ENCODE measurements around the gene ACOXL. TPM values are rescaled to one million over a fixed set of nuclear protein-coding genes. Genes with fewer than 3 reads are reported as not detected.

The ACOXL gene
- total and polyA plus RNA-seq, 2 experiments from 2014 or later = not detected

DNA sequence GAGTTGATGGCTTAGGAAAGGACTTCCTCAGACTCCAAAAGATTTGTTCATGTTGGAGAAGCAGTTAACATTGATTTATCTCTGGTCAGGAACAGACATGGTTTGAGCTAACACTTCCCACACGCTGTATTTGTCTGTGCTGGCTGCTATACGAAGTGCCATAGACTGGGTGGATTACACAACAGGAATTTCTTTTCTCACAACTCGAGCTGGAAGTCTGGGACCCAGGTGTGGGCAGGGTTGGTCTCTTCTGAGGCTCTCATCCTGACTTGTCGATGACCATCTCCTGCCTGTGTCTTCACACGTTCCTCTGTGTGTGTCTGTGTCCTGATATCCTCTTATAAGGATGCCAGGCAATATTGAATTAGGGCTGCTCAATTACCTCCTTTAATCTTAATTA is 224.9 kb downstream of the ACOXL start:
- Histone ChIP-seq H4K20me1 (ENCODE audit: insufficient read depth) (no peaks in the 10 kb centered on the region), H3F3A (ENCODE audit: insufficient read depth) (no peaks in the 10 kb centered on the region), H3K4me3 (no peak overlapping the region), H3K4me2 (ENCODE audit: unreplicated experiment) (no peak overlapping the region), H3K27me3 (replicated peaks; ENCODE audit: insufficient read depth) (peaks cover 36% of the 10 kb centered on the region), H3K4me1 (ENCODE audit: insufficient read depth) (no peaks in the 10 kb centered on the region), H3K79me2 (ENCODE audit: insufficient read depth) (no peaks in the 10 kb centered on the region), H3K9me2 (ENCODE audit: insufficient read depth) (no peaks in the 10 kb centered on the region), H2AFZ (no peak overlapping the region), H3K9me3 (ENCODE audit: low read depth) (no peaks in the 10 kb centered on the region), H3K27ac (no peak overlapping the region), H3K36me3 (ENCODE audit: low read depth) (no peaks in the 10 kb centered on the region), H3K9ac (no peak overlapping the region)
- in situ Hi-C loops (cut with MboI) = no loop called here
- WGBS, 2 experiments (ENCODE audit: low coverage in 1 of 2, low lambda C conversion rate in 2 of 2, missing lambda C conversion rate in 2 of 2) = 19% methylated on average over 5 of the region's 5 CpGs
- TF ChIP-seq EZH2 (IDR thresholded peaks at IDR 0.05; ENCODE audit: insufficient read depth, poor library complexity, severe bottlenecking) (no peak), EZH2phosphoT487 (IDR thresholded peaks at IDR 0.05; ENCODE audit: insufficient read depth, low read depth) (no peak)
- no peak for DNase-seq

- Histone ChIP-seq H3K4me2 (ENCODE audit: unreplicated experiment) (no peak overlapping the region), H3K79me2 (ENCODE audit: insufficient read depth) (no peaks in the 10 kb centered on the region), H3K9me3 (ENCODE audit: low read depth) (no peaks in the 10 kb centered on the region), H3K27ac (no peak overlapping the region), H4K20me1 (ENCODE audit: insufficient read depth) (no peaks in the 10 kb centered on the region), H3K4me1 (ENCODE audit: insufficient read depth) (no peaks in the 10 kb centered on the region), H3K36me3 (ENCODE audit: low read depth) (no peaks in the 10 kb centered on the region), H3K4me3 (no peak overlapping the region), H3F3A (ENCODE audit: insufficient read depth) (no peaks in the 10 kb centered on the region), H3K27me3 (replicated peaks; ENCODE audit: insufficient read depth) (peaks cover 42% of the 10 kb centered on the region), H2AFZ (no peak overlapping the region), H3K9me2 (ENCODE audit: insufficient read depth) (no peaks in the 10 kb centered on the region), H3K9ac (no peak overlapping the region)
- in situ Hi-C loops (cut with MboI) = no loop called here
- DNase-seq = no peak
- 39 to 42% methylated on average over 6 of the region's 6 CpGs for WGBS, 2 experiments (ENCODE audit: low coverage in 1 of 2, low lambda C conversion rate in 2 of 2, missing lambda C conversion rate in 2 of 2)
- TF ChIP-seq EZH2phosphoT487 (IDR thresholded peaks at IDR 0.05; ENCODE audit: insufficient read depth, low read depth) (no peak), EZH2 (IDR thresholded peaks at IDR 0.05; ENCODE audit: insufficient read depth, poor library complexity, severe bottlenecking) (no peak)
Measured at GRCh38 chr2:110958346-110959119, 226.2 kb downstream of the ACOXL start.

- Histone ChIP-seq H3K27me3 (replicated peaks; ENCODE audit: insufficient read depth) (peaks cover 35% of the 10 kb centered on the region), H3K9me2 (ENCODE audit: insufficient read depth) (no peaks in the 10 kb centered on the region), H3K79me2 (ENCODE audit: insufficient read depth) (no peaks in the 10 kb centered on the region), H3K4me2 (ENCODE audit: unreplicated experiment) (no peak overlapping the region), H3F3A (ENCODE audit: insufficient read depth) (no peaks in the 10 kb centered on the region), H3K9ac (no peak overlapping the region), H2AFZ (no peak overlapping the region), H3K4me3 (no peak overlapping the region), H3K4me1 (ENCODE audit: insufficient read depth) (no peaks in the 10 kb centered on the region), H4K20me1 (ENCODE audit: insufficient read depth) (no peaks in the 10 kb centered on the region), H3K36me3 (ENCODE audit: low read depth) (no peaks in the 10 kb centered on the region), H3K9me3 (ENCODE audit: low read depth) (no peaks in the 10 kb centered on the region), H3K27ac (no peak overlapping the region)
- 49 to 52% methylated on average over 7 of the region's 7 CpGs for WGBS, 2 experiments (ENCODE audit: low coverage in 1 of 2, low lambda C conversion rate in 2 of 2, missing lambda C conversion rate in 2 of 2)
- TF ChIP-seq EZH2phosphoT487 (IDR thresholded peaks at IDR 0.05; ENCODE audit: insufficient read depth, low read depth) = no peak
- TF ChIP-seq EZH2 (IDR thresholded peaks at IDR 0.05; ENCODE audit: insufficient read depth, poor library complexity, severe bottlenecking) = no peak
- DNase-seq = no peak
- in situ Hi-C loops (cut with MboI) = no loop called here
Measured at GRCh38 chr2:110959198-110959597, 226.8 kb downstream of the ACOXL start.

DNA sequence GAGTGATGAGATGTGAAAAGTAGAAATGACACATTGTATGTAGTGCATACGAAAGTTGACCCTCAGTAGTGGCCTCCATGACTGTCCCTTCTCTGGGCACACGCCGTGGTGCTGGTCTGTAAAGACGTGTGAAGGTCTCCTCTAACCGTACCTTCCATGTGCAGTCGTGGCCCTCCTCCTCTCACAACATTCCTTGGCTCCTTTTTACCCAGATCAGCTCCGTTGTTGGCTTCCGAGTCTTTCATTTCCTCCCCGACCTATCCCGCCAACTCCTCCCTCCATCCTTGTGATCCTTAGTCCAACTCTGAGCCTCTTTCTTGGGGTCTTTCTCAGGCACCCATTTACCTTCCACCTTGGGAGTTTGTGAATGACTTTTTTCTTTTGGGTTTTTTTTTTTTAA is 227.9 kb downstream of the ACOXL start:
- H3K4me1 ChIP-seq (ENCODE audit: insufficient read depth) = no peaks in the 10 kb centered on the region
- no peaks in the 10 kb centered on the region for H3F3A ChIP-seq (ENCODE audit: insufficient read depth)
- H3K4me2 ChIP-seq (ENCODE audit: unreplicated experiment) = no peak overlapping the region
- TF ChIP-seq EZH2 (IDR thresholded peaks at IDR 0.05; ENCODE audit: insufficient read depth, poor library complexity, severe bottlenecking) (no peak), EZH2phosphoT487 (IDR thresholded peaks at IDR 0.05; ENCODE audit: insufficient read depth, low read depth) (no peak)
- H3K9me3 ChIP-seq (ENCODE audit: low read depth) = no peaks in the 10 kb centered on the region
- peaks cover 27% of the 10 kb centered on the region for H3K27me3 ChIP-seq (replicated peaks; ENCODE audit: insufficient read depth)
- no peak overlapping the region for H3K4me3 ChIP-seq
- DNase-seq = no peak
- no peaks in the 10 kb centered on the region for H3K79me2 ChIP-seq (ENCODE audit: insufficient read depth)
- H4K20me1 ChIP-seq (ENCODE audit: insufficient read depth) = no peaks in the 10 kb centered on the region
- WGBS, 2 experiments (ENCODE audit: low coverage in 1 of 2, low lambda C conversion rate in 2 of 2, missing lambda C conversion rate in 2 of 2) = 25 to 28% methylated on average over 10 of the region's 10 CpGs
- H3K9ac ChIP-seq = no peak overlapping the region
- H3K36me3 ChIP-seq (ENCODE audit: low read depth) = no peaks in the 10 kb centered on the region
- H3K9me2 ChIP-seq (ENCODE audit: insufficient read depth) = no peaks in the 10 kb centered on the region
- in situ Hi-C loops (cut with MboI) = no loop called here
- H3K27ac ChIP-seq = no peak overlapping the region
- no peak overlapping the region for H2AFZ ChIP-seq
